Femur (tissue), 1 donor: Measurements from ENCODE around the gene OR5D13.

Experiments used
- DNase-seq: peaks from one replicate; pipeline ENCODE4 v3.0.0-alpha.2; 2017

Gene OR5D13, protein sequence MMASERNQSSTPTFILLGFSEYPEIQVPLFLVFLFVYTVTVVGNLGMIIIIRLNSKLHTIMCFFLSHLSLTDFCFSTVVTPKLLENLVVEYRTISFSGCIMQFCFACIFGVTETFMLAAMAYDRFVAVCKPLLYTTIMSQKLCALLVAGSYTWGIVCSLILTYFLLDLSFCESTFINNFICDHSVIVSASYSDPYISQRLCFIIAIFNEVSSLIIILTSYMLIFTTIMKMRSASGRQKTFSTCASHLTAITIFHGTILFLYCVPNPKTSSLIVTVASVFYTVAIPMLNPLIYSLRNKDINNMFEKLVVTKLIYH

DNA sequence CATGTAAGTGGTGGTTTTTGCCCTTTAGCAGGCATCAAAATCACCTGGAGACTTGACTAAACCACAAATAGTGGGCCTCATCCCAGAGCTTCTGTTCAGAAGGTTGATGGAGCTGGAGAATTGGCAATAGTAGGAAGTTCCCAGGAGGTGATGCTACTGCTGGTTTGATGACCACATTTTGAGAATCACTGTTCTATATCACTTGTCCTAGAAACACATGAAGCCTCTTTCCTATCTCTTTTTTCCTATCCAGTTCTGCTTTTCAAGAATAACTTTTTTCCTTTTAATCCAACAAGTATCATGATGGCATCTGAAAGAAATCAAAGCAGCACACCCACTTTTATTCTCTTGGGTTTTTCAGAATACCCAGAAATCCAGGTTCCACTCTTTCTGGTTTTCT, at the start of gene OR5D13:
OR5D13 (plus strand) TSS at position 301 of the 400 bp plus-strand sequence; CDS start at position 301, 0 bp downstream.
- DNase-seq: no peak

DNA sequence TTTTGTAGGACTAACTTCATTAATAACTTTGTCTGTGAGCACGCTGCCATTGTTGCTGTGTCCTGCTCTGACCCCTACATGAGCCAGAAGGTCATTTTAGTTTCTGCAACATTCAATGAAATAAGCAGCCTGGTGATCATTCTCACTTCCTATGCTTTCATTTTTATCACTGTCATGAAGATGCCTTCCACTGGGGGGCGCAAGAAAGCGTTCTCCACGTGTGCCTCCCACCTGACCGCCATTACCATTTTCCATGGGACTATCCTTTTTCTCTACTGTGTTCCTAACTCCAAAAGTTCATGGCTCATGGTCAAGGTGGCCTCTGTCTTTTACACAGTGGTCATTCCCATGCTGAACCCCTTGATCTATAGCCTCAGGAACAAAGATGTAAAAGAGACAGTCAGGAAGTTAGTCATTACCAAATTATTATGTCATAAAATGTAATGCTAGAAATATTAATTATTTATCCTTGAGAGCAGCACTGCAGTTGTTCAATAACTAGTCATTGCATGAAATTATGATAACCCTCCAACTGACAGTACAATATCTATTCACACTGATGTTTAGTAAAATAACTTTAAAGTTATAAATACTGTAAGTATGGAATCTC, 46.4 kb upstream of the OR5D13 start:
- no peak for DNase-seq

DNA sequence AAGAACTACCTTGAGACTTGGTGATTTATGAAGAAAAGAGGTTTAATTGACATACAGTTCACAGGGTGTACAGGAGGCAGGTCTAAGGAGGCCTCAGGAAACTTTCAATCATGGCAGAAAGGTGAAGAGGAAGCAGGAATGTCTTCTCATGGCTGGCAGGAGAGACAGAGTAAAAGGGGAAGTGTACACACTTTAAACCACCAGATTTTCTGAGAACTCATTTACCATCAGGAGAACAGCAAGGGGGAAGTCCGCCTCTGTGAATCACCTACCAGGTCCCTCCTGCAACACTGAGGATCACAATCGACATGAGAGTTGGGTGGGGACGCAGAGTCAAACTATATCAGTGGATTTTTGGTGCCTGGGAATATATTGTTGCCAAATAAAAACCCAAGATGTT, 40.3 kb upstream of the OR5D13 start:
- DNase-seq: no peak

DNA sequence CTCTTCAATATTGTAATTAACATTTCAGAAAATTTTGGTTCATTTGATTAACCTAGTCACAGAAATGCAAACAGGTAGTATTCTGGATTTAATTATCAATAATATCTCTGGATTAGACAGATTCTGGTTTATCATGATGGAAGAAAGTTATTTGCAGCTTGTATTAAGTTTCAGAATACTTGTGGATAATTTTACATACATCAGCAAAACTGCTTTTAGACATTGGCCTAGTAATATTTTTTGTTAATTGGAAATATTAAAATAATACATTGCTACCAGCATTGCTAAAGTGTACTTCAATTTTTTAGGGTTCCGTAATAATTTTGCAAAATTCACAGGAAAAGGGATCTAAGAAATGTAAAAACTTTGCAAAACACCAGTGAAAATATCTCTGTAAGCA, 18.4 kb downstream of the OR5D13 start:
- no peak for DNase-seq

DNA sequence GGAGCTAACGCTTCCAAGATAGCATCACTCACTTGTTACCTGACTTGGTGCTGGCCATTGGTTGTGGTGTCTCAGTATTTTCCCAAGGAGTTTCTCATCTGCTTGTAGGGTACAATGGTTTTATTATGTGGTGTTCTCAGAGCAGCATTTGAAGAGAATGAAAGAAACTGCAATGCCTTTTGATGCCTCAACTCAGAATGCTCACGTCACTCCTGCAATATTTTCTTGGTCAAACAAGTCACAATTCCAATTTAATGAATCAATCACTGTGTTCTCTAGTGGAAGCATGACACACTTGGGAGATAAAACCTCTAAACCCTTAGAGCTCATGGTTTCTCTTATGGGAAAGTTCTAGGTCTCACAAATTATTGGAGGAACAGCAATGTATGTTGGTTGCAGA, 20.1 kb downstream of the OR5D13 start:
- no peak for DNase-seq

DNA sequence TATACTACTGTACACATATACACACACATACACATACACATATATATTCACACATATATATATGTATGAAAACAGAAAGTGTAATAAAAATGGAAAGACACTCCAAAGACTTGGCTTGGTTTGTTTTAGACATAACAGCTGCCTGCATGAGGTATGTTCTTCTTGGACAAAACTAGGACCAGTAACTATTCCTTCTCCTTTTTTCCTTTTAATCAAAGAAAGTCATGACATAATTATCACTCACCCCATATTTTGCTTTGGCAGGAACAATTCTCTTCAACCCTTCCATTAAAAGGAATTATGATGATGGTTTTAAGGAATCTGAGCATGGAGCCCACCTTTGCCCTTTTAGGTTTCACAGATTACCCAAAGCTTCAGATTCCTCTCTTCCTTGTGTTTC, 22.0 kb downstream of the OR5D13 start, which contains the start of gene OR5D14:
OR5D14 (plus strand) TSS at position 301 of the 400 bp plus-strand sequence; CDS start at position 301, 0 bp downstream.
- no peak for DNase-seq

DNA sequence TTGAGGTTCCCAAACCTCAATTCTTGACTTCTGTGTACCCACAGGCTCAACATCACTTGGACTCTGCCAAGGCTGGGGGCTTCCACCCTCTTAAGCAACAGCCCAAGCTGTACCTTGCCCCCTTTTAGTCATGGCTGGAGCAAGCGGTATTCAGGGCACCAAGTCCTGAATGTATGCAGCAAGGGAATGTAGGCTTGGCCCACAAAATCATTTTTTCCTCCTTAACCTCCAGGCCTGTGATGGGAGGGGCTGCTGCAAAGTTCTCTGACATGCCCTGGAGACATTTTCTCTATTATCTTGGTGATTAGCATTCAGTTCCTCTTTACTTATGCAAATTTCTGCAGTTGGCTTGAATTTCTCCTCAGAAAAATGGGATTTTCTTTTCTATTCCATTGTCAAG, 33.0 kb downstream of the OR5D13 start:
- DNase-seq: no peak

DNA sequence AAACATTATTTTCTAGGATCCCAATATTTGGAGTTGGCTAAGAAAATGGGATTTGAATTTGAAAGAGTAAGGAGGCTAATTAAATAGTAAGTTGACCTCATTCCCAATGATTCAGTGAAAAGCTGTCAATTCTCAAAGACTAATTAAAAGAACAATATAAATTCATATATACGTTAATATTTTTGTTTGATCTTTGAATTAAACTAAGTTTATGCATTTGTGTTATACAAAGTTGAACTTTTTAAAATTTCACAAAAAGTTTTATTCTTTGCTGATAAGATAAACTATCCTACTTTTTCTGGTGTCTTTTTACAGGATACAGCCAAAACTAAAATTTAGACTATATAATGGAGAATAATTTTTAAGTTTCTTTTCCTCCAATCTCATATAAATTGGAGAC, 37.8 kb downstream of the OR5D13 start, which contains the start of gene OR5L1:
OR5L1 (plus strand) TSS at position 301 of the 400 bp plus-strand sequence. CDS start 100 bp downstream, outside the sequence.
- no peak for DNase-seq

DNA sequence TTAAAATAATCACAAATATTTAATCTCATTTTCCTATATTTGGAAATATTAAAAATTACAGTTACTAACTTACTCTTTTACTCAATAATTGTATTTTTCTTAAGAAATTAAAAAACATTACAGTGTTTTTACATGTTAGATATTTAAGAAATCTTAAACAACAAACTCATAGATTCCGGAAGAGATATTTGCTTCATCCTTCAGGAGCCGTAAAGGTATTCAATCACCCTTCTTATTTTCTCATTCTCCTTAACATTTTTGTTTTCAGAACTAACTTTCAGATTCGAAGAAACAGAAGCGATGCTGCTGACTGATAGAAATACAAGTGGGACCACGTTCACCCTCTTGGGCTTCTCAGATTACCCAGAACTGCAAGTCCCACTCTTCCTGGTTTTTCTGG, 46.1 kb downstream of the OR5D13 start, which contains the start of gene OR5D18:
OR5D18 (plus strand) TSS at position 301 of the 400 bp plus-strand sequence; CDS start at position 301, 0 bp downstream.
- no peak for DNase-seq
